Activated CD4-positive, CD25-positive, alpha-beta regulatory T cell treated with anti-CD3 and anti-CD28 coated beads, Interleukin-2, amount 50 U/mL, for 24 hours (primary cell): ENCODE data around the gene HS3ST3B1.

Experiments used
- ATAC-seq, 2 donors: fragments of 150-1000 bp; cut with Tn5 transposase; one replicate each; pipeline ENCODE4 v1.10.0; 2021; ENCODE audit warnings: mild to moderate bottlenecking in 1 of 2, moderate library complexity in 1 of 2

The HS3ST3B1 gene

DNA sequence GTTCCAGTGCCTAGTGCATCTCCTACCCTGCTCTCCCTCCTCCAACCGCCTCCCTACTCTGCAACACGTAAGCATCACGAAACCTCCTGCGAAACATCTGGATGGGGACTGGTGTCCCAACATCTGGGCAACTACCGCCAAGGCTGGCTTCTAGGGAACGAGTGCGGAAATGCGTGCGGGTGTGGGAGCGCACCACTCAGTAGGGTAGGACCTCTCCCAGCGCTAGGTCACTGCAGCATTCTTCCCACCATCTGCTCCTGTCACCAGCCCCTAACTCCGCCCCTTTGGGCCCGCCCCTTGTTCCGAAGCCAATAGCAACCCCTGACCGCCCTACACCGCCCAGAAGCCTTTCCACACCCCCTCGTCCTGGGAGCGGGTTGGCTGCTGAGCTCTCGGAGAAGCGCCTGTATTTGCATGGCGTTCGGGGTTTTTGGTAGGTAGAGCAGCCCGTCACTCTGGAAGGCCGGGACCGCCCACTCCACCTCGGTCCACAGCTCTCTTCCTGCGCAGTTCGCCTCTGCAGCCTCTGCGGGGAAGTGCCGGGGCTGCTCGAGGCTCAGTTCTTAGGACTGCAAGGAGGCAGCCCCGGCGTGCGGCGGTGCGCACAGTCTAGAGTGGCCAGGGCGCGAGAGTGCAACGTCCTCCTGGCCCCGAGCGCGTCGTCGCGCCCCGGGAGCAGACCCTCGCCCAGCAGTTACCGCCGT lies at the start of gene HS3ST3B1:
Gene HS3ST3B1 (plus strand): TSS at position 507 of the 704 bp plus-strand sequence. CDS start 438 bp downstream, outside the sequence.
- ATAC-seq: peak; percentile 86

DNA sequence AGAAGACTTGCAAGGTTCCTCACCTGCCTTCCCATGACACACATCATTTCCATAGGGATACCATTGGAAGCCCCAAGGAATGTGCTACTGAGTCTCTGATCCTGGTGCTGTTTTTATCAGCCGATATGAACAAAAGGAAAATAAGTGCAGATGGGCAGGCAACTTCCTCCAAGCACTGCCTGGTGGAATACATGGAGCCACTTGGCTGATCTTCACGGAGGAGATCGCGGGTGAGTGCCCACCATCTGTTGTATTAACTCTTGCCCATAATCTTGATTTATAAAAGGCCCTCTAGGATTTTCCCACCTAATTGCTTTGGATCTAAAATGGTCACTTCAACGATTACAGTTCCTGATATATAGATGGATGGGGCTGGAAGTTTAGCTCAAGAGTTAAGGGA lies 39.5 kb upstream of the HS3ST3B1 start:
- no peak for ATAC-seq

DNA sequence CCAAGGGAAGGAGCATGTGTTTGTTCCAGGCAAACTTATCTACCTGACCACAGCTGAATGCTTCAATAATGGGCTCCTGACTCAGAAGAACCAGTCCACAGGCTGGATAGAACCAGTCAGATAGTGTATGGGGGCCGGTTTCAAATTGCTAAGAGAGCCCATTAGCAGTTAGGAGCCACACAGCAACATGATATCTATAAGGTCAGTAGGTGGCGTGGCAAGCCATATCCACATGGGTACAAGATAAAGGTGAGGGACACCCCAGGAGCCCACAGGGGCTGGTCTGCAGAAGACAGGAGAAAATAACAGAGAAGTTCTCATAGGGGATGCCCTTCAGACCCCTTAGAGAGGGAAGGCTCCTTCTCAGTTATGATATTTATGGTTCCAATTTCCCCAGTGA lies 32.6 kb upstream of the HS3ST3B1 start:
- no peak for ATAC-seq

DNA sequence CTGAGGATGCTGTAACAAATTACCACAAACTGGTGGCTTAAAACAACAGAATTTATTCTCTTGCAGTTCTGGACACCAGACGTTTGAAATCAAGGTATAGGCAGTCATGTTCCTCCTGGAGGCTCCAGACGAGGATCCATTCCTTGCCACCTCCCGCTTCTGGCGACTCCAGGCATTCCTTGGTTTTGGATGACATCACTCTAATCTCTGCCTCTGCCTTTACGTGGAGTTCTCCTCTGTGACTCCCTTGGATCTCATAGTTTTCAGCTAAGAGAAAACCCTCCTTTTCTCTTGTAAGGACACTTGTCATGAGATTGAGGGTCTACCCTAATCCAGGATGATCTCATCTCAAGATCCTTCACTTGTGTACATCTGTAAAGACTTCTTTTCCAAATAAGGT lies 31.4 kb upstream of the HS3ST3B1 start:
- no peak for ATAC-seq

DNA sequence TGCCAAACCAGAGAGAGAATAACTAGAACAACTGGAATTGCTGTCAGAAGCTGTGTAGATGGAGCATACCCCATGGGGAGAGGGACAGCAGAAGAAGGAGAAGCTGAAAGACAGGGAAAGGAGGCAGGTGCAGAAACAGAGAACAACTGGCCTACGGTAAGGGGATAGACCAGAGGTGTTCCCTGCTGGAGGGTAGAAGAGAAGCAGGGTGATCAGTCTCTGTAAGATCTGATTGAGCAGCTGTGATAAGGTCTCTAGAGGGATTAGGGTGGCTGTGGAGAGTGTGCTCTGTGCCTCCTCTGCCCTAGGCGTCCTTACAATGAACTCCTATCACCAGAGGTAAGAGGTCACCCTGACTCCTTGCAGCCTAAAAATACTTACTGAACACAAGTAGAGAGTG lies 30.4 kb upstream of the HS3ST3B1 start:
- ATAC-seq: no peak

DNA sequence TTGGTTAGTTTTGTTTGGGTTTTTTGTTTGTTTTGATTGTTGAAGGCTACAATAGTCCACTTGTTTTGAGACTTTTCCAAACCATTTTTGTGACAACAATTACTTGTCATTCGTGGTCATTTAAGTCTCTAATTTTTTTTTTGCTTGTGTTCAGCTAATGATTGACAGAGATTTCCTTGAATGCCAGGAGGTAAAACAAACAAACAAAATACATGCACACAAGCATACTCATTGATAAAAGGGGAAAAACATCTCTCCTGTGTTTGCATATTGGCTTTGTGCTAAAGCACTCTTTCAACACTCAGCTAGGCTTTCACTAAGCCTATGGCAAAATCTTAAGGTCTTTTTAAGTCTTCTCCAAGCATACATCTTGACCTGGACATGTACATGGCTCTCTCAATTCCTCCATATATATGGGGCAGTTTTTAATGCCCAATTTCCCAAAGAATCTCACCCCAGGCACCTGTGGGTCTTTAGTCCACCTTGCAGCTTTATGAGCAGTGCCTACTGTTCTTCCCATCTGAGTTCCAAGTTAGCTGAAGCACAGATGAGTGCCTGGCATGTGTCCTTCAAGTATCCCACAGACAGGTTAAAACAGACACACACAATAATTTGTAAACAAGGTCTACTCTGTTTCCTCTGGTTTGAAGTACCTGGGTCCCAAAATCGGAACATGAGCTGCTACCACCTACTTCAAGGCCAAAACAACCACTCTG lies 24.2 kb upstream of the HS3ST3B1 start:
- ATAC-seq: no peak

DNA sequence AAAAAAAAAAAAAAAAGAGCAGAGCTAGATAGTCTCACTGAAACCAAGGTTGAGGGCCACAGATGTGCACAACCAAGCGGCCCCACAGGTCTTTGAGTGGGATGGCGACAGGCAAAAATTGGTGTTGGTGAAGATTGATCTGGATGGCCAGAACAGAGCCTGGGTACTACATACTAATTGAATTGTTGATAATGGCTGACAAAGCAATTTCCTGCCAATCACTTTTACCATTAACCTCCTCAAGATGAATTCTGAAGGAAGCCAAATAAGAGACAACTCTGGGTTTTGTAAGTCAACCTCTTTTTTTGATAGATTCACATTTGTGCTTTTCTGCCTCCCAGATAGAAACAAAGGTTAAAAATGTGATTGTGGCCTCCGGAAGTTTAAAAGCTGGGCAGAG lies 19.4 kb upstream of the HS3ST3B1 start:
- ATAC-seq: no peak

DNA sequence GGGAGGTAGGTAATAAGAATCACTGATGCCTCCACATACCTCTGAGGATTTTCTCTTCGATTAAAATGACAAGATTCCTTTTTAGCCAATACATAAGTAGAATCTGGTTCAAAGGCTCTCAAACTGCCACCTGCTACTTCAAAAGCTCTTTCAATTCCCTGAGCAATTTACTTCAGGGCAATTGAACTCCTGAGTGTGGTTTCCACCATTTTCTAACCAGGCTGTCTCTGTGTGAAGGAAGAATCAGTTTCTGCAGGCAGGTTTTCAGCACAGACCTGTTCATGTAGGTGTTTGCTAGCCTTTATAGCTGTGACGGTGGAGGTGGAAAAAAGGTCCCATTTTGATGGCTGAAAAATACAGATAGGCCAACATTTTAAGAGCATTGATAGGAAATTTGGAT lies 18.2 kb upstream of the HS3ST3B1 start:
- no peak for ATAC-seq

DNA sequence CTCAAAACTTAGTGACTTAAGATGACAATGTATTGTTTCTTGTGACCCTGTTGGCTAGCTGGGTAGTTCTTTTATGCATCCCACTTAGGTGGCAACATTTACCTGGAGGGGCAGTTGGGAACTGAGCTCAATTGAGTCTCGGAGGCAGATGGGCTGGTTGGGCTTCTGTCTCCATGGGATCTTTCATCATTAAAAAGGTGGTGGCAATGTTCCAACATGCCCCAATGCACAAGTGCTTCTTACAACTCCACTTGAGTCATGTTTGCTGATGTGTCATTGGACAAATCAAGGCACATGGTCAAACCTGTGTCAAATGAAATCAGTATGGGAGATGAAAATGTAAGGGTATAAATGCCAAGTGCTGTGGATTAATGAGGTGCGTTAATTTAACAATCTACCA lies 11.7 kb upstream of the HS3ST3B1 start:
- no peak for ATAC-seq

DNA sequence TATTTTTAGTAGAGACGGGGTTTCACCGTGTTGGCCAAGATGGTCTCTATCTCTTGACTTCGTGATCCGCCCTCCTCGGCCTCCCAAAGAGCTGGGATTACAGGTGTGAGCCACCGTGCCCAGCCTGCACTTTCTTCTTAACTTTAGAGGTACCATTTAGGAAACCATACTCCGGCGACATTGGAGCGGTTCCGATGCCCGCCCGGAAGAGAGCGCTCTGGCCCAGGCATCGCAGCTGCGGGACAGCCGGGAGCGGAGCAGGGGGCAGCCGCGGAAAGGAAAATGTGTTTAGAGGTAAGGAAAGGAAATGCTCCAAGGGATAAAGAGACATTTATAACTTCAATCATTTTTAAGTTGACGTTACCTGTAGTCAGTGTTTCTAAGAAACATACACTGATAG lies 6.0 kb upstream of the HS3ST3B1 start:
- no peak for ATAC-seq

DNA sequence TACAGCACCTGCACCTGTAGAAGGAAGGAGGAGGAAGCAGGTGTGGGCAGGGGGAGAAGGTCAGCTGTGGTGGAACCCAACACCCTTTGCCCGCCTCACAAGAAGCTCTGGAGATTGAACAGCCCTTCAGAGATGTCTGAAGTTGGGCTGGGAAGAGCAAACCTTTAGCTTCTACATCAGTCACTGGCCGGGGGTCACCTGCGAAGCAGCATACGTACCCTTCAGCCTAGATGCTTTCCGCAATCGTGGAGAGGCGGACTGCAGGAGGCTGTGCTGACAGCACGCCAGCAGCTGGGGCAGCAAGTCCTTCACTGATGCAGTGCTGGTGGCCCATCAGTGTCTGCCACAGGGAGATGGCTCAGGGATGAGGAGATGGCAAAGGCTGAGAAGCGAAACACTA lies 5.2 kb upstream of the HS3ST3B1 start:
- no peak for ATAC-seq

DNA sequence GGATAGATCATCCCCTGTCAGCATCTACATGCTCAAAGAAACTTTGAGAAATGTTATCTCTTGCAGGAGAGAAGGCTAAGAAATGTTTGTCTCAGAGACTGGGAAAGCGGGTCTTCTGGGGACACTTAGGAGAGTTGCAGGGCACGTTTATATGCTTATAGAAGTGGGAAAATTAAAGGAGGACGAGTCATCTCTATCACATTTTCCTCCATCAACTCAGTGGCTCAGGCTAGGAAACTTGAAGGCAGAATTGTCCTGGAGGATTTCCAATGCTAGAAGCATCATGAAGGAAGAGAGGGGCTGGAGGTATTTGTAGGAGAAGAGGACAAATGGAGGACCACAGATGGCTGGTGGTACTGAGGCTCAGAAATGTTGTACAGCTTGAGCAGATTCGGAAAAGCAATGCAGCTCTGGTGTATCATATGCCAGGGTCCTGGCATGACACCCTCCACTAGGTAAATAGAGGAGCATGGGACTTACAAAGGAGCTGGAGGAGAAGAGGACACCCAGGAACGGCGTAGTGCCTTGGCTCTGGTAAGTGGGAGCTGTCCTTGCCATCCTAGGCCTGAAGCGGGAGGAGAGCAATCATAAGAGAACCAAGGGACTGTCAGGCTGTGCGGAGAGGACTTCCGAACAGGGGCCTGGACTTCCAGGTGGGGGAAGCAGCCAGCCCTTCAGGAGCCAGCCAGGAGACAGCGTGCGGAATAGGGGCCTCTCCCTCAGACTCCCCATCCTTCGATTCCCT lies 4.5 kb upstream of the HS3ST3B1 start:
- no peak for ATAC-seq

DNA sequence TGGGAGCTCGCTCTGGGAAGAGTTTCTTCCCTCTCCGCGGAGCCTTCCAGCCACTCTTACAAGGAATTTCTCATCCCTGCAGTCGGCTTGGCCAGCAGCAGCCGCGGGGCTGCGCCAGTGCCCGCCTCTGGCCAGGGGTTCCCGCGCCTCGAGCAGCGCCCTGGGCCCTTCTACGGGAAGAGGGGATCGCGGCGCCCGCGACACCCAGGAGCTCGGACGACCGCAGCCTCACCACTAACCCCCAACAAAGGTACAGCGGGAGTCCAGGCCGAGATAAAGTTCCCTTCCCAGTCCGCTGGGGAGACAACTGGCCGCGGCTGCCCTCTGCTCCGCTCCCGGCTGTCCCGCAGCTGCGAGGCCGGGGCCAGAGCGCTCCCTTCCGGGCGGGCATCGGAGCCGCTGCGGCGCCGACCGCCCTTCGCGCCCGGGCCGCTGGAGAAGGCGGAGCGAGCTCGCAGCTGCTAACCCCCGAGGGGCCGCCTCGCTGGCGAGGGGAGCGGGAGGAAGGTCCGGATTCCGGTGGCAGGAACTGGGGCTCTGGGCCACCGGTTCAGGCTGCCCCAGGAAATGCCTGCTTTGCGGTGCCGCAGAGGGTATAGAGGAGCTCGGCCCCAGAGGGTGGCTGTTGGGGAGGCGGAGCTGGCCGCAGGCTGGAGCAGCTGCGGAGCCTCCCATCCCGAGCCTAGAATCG lies 3.6 kb upstream of the HS3ST3B1 start:
- ATAC-seq: no peak

DNA sequence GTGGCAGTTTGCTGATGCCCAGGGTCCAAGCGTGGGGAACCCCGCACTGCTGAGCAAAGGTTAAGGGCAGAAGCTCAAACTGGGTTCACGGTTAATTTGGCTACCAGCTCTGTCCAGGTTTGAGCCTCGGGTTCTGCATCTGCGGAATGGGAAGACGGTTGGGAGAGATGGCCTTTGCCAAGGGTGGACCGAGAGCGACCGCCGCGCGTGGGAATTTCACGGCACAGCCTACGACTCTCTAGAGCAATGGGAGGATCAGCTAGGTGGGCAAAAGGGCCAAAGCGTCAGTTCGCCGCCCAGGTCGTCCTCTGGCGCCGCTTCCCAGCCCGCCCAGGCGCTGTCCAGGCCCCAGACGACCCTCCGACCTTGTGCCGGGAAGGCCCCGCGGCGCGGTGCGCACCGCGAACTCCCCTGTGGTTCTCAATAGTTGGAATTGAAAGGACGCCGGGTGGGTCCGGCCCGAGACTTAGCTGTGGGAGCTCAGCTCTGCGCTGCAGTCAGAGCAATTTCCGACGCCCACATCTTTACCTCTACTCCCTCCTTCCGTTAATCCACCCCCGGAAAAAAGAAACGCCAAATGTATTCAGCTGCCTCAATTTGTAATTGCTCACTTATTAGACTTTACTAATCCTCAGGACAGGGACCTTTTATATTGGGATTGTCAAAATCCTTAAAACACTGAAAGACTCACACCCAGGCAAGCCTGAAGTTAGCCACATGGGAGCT lies 2.5 kb upstream of the HS3ST3B1 start:
- no peak for ATAC-seq

DNA sequence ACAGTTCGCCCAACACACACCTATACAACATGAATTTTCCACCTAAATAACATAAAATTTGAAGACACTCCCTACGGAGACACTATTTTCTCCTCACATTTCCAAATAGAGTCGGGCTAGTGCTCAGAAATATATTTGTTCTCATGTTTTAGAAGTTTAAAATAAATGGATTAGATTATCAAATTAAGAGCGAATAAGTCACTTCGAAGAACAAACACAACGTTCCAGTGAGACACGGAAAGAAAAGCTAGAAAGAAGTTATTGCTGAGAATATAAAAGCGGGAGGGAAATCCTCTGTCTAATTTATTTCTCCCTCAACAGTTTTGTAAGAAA lies 2.0 kb upstream of the HS3ST3B1 start:
- no peak for ATAC-seq

DNA sequence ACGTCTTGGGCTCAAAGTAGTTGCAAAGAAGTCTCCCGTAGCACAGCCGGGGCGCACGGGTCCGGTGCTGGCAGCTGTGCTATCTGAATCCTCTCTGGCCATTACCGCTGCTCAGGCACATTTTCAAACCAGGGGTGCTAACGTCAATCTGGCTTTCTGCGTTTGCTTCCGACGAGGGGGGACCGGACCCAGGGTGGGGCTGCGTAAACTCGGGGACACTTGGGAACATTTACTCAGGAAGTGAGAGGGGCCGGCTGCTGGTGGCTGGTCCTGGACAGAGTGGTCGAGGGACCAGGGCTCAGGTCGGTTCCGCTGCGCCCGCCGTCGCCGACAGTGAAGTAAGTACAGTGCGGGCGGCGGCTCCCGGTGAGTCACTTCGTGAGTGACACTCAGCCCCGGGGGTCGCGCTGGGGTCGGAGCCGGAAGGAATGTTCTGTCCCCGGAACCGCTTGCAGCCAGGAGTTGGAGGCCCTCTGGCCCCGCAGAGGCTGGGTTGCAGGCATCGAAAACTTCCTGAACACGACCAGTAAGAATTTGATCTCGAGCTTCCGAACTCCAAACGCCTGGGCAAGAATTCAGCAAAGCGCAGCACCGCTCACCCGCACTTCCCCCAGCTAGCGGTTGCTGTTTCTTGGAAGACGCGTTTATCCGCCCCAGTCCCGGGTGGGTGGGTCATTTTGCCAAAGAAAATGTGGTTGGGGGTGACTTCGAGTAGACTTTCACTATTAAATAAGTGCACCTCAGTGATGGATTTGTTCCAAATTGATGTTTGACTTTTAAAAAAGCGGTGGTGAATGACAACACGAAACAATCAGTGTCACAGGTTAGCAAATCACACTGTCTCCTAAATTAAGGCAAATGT lies 1.4 kb upstream of the HS3ST3B1 start:
- ATAC-seq: no peak

DNA sequence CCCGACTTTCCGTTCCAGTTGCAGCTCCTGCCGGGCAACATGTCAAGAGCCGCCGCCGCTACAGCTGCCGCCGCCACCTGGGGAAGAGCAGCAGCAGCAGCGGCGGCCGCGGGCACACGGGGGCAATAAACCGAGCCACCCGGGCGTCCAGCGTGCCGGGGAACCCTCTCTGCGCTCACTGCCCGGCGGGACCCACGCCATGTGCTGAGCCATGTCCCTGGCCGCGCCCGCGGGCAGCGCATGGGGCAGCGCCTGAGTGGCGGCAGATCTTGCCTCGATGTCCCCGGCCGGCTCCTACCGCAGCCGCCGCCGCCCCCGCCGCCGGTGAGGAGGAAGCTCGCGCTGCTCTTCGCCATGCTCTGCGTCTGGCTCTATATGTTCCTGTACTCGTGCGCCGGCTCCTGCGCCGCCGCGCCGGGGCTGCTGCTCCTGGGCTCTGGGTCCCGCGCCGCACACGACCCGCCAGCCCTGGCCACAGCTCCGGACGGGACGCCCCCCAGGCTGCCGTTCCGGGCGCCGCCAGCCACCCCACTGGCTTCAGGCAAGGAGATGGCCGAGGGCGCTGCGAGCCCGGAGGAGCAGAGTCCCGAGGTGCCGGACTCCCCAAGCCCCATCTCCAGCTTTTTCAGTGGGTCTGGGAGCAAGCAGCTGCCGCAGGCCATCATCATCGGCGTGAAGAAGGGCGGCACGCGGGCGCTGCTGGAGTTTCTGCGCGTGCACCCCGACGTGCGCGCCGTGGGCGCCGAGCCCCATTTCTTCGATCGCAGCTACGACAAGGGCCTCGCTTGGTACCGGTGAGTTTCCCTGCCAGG lies 604 bp downstream of the HS3ST3B1 start:
- ATAC-seq: peak in 1 of 2 donors; percentile 0

DNA sequence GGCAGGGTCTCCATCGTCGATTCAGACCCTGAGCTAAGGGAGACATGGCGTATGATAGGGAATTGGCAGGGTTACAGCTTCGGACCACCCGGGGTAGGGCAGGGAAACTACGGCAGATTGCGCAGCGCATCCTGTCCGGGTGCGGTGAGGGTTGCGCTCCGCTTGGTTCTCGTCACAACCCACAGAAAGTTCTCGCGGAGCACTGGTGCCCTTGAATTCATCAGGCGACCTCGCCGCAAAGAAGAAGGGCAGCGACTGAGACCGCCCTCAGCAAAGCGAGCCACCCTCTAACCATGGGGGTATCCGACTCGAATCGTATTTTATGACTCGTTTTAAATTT lies 1.2 kb downstream of the HS3ST3B1 start:
- ATAC-seq: peak; percentile 7

DNA sequence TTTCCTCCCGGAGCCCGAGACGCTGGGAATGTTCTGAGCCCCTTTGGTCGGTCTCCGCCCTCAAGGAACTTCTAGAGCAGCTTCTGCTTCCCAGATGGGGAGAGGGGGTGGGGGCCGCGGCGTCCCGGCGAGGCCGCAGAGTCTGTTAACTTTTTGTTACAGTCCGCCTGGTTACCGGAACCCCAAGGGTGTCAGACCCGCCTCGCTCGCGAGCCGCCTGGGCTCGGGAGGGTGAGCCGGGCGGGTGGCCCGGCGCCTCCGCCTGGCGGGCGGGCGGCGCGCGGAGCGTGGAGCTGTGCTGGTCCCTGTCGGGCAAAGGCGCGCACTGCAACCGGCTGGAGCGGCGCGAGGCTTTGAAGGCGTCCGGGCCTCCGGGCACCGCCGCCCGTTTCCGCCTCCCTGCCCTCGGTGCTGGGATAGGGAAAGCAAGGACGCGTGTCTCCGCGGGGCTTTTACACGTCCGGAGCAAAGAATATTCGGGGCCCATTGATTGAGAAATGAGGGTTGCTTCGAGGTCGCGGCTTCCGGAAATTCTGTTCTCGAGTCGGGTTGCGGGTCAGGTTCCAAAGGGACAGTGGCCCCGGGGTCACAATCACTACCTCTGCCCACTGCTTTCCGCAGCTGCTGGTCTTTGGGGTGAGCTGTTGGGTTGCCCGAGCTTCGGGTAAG lies 1.7 kb downstream of the HS3ST3B1 start:
- ATAC-seq: peak; percentile 39 to 41
